ENCODE results near the gene FNTB.

FNTB gene

DNA sequence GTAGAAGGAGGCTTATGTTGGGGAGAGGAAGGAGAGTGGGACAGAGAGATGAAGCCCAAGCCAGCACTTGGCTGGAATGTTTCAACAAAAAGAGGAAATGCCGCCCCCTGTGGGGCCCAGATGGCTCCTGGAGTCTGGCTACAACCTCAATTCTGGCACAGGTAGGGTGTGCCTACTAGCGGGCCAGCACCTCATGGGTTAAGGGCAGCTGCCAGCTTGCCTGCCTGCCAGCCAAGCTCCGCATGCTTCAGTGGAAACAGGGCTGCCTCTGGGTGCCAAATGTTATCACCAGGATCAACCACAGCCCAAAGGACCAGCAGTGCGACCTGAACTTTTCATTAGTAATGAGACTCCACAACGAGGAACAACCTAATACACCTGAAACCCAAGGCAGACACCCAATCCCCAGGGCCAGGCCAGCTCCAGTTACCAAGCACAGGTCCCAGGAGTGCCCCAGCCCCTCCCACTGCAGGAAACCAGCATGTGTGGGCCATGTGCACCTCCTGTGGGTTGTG lies 25.9 kb upstream of the FNTB start:
- no peak overlapping the region for H3K27ac Mint-ChIP-seq
- no peak for DNase-seq (ENCODE audit: low spot score)
- H3K9me3 Mint-ChIP-seq = no peaks in the 10 kb centered on the region
- no peaks in the 10 kb centered on the region for H3K4me1 Mint-ChIP-seq (ENCODE audit: low read depth)
- no peaks in the 10 kb centered on the region for H3K27me3 Mint-ChIP-seq (ENCODE audit: low read depth)
- no peaks in the 10 kb centered on the region for H3K36me3 Mint-ChIP-seq (ENCODE audit: low read depth)
- H3K4me3 Mint-ChIP-seq = no peak overlapping the region

DNA sequence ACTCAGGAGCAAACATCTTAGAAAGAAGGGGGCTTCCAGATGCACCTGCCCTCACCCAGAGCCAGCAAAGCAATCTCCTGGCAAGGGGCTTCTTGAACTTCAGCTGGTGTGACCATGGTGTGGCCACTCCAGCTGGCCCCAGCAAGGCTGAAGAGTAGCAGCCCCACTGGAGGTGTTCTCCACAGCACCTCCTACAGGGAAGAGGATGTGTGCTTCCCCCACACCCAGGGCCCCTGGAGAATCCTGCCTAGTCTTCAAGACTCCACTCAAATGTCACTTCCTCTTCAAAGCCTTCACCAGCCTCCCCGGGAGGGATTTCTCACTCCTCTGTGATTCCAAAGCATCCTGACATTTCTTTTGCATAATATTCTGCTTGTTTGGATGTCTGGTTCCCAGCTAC lies 23.1 kb upstream of the FNTB start:
- H3K27me3 Mint-ChIP-seq (ENCODE audit: low read depth) = no peaks in the 10 kb centered on the region
- no peaks in the 10 kb centered on the region for H3K9me3 Mint-ChIP-seq
- H3K27ac Mint-ChIP-seq = no peak overlapping the region
- DNase-seq (ENCODE audit: low spot score) = no peak
- H3K4me1 Mint-ChIP-seq (ENCODE audit: low read depth) = peaks cover 2% of the 10 kb centered on the region
- no peak overlapping the region for H3K4me3 Mint-ChIP-seq
- H3K36me3 Mint-ChIP-seq (ENCODE audit: low read depth) = no peaks in the 10 kb centered on the region

DNA sequence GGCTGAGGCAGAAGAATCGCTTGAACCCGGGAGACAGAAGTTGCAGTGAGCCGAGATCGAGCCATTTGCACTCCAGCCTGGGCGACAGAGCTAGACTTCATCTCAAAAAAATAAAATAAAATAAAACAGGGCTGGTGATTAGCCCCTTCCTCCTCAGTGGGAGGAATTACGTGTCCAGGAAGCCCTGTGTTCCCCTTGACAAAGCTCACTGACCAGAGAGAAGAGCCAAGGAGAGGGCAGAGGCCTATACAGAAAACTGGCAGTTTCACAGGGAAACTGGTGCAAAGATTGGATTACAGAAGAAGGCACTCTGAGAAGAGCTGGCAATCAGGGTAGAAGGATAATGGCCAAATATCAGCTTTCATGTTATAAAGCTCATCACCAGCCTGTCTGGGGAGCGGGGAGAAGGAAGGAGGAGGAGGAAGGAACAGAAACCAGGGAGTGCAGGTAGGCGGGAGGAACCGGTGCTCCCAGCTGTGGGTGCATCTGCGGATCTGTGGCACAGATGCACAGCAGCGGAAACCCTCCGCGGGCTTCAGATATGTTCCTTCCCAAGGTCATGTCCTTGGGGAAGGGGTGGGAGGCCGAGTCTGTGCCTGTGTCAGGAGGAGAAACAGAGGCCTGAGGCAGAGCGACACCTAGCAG lies 21.2 kb upstream of the FNTB start:
- Mint-ChIP-seq H3K27ac (no peak overlapping the region), H3K4me1 (ENCODE audit: low read depth) (peaks cover 2% of the 10 kb centered on the region), H3K9me3 (no peaks in the 10 kb centered on the region), H3K27me3 (ENCODE audit: low read depth) (peaks cover 5% of the 10 kb centered on the region), H3K36me3 (ENCODE audit: low read depth) (no peaks in the 10 kb centered on the region), H3K4me3 (no peak overlapping the region)
- DNase-seq (ENCODE audit: low spot score) = no peak

DNA sequence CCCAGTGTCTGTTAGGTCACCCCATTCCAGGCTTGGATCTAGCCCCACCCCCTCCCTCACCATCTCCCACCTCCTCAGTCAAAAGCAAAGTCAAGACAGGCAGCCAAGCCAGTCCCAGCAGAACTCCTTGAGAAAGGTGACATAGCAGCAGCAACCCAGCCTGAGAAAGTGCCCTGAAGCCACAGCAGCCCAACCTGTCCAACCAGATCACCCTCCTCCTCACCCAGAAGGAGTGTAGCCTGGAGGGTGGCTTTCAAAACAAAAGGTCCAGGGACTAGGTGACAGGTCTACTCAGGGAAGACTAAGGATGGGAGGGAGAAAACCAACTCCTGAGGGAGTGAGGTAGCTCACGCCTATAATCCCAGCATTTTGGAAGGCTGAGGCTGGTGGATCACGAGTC lies 19.7 kb upstream of the FNTB start:
- Mint-ChIP-seq H3K9me3 (no peaks in the 10 kb centered on the region), H3K4me3 (no peak overlapping the region), H3K27me3 (ENCODE audit: low read depth) (peaks cover 16% of the 10 kb centered on the region), H3K4me1 (ENCODE audit: low read depth) (peaks cover 2% of the 10 kb centered on the region), H3K27ac (no peak overlapping the region), H3K36me3 (ENCODE audit: low read depth) (no peaks in the 10 kb centered on the region)
- no peak for DNase-seq (ENCODE audit: low spot score)

DNA sequence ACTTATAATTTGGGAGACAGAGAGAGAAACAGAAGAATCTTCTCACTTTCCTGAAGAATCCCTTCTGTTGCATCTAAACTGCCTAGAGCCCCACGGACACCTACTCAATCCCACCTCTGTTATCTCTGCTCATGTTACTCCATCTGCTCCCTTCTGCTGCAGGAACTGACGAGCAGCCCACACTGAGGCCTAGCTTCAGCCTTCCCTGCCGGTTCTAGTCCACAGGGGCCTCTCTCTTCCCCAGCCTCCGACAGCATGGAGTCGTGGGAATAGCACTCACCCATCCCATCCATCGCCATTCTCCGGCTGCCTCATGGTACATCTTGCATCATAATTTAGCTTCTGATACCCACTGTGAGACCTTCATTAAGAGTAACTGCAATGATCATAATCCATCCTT lies 18.5 kb upstream of the FNTB start:
- Mint-ChIP-seq H3K36me3 (ENCODE audit: low read depth) (no peaks in the 10 kb centered on the region), H3K9me3 (no peaks in the 10 kb centered on the region), H3K4me3 (no peak overlapping the region)

DNA sequence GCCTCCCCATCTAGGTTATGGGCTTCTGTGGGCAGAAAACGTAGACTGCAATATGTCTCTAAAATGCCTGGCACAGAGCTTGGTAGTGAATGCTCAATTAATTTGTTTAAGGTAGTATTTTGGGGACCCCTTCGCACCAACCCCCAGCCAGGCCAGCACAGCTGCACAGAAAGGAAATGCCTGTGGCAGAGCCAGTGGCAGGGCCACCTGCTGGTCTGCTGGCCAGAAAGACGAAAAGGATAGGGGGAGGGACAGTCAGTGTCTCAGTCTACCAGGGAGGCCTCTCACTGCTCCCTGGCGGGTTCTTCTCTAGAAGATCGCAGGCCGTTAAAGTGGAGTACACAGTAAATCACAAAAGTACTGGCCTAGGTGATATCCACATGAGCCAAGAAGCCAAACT lies 18.0 kb upstream of the FNTB start:
- Mint-ChIP-seq H3K36me3 (ENCODE audit: low read depth) (no peaks in the 10 kb centered on the region), H3K4me3 (no peak overlapping the region), H3K4me1 (ENCODE audit: low read depth) (peaks cover 2% of the 10 kb centered on the region), H3K9me3 (no peaks in the 10 kb centered on the region), H3K27ac (no peak overlapping the region), H3K27me3 (ENCODE audit: low read depth) (peaks cover 20% of the 10 kb centered on the region)
- no peak for DNase-seq (ENCODE audit: low spot score)

More for the DNA sequence above, 18.5 kb upstream of the FNTB start:
- no peak for DNase-seq (ENCODE audit: low spot score)
- H3K27ac Mint-ChIP-seq = no peak overlapping the region
- peaks cover 2% of the 10 kb centered on the region for H3K4me1 Mint-ChIP-seq (ENCODE audit: low read depth)
- H3K27me3 Mint-ChIP-seq (ENCODE audit: low read depth) = peaks cover 20% of the 10 kb centered on the region

DNA sequence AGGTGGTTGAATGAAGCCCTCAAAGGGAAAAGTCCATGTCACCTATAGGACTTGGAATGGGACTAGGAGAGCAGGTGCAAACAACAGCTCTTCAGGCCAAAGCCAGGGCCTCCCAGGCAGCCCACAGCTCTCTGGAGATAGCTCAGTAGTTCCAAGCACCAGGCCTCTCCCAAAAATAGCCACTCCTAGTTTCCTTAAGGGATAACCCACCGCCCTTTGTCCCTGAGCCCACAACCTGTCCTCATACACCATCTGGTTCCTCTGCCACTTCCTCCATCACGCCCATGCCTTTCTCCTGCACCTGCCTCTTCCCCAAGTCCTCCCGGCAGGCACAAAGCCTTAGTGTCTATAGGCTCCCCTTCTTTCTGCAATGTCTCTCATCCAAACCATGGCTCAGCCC lies 16.7 kb upstream of the FNTB start:
- Mint-ChIP-seq H3K36me3 (ENCODE audit: low read depth) (no peaks in the 10 kb centered on the region), H3K9me3 (no peaks in the 10 kb centered on the region), H3K27me3 (ENCODE audit: low read depth) (peaks cover 22% of the 10 kb centered on the region), H3K4me3 (no peak overlapping the region), H3K27ac (no peak overlapping the region), H3K4me1 (ENCODE audit: low read depth) (peaks cover 2% of the 10 kb centered on the region)
- DNase-seq (ENCODE audit: low spot score) = no peak

DNA sequence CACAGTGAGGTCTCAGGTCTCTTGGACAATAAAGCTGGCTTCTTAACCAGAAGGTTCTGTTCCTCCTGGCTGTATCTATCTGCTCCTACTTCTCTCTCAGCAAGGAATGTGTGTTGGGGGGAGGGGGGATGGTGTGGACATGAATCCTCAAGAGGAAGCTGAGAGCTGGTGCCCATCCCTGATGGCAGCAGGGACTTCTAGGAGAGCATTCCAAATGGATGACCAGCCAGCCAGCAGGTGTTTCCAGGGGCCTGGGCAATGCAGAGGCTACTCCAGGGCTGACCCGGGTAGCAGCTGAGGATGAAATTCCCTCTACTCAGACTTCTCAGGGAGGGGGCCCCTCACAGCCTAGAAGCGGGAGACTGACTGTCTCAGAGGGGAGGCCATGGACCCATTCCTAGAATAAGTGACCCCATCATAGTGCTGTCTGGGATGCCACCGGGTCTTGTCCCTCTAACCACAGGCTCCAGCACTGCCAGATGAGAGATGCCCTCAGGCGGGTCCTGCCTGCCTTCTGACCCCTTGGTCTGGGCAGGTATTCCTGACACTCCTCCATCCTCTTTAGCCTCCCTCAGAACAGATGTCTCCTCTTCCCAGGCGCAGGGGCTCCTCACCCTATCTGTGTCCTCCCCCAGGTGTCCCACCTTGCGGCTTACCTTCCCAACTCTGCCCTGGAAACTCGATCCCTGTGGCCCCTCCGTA lies 15.8 kb upstream of the FNTB start:
- Mint-ChIP-seq H3K9me3 (no peaks in the 10 kb centered on the region), H3K4me3 (peak overlapping the region; percentile 66), H3K27ac (no peak overlapping the region), H3K36me3 (ENCODE audit: low read depth) (no peaks in the 10 kb centered on the region), H3K4me1 (ENCODE audit: low read depth) (peaks cover 2% of the 10 kb centered on the region), H3K27me3 (ENCODE audit: low read depth) (peaks cover 22% of the 10 kb centered on the region)
- DNase-seq (ENCODE audit: low spot score) = no peak

DNA sequence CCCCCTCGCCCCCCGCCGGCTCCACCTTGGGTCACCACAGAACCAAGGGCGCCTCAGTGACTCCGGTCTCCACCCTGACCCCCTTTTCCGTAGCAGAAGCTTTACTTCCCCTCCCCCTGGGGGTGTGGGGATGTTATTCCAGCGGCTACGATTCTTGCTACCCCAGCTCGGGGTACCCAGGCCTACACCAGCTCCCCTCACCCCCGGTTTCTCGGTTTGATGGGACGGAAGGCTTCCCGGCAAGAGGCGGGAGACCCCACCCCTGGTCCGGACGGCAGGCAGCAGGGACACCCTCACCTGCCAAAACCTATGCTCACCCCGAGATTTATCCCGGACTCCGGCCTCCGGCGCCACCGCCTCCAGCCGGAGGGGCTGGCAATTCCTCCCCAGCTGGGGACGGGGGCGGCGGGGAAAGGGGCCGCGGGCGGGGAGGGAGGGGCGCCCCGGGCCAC lies 15.2 kb upstream of the FNTB start:
- H3K27ac Mint-ChIP-seq = no peak overlapping the region
- peak overlapping the region; percentile 66 for H3K4me3 Mint-ChIP-seq
- no peaks in the 10 kb centered on the region for H3K36me3 Mint-ChIP-seq (ENCODE audit: low read depth)
- H3K27me3 Mint-ChIP-seq (ENCODE audit: low read depth) = peaks cover 24% of the 10 kb centered on the region
- DNase-seq (ENCODE audit: low spot score) = no peak
- H3K4me1 Mint-ChIP-seq (ENCODE audit: low read depth) = peaks cover 2% of the 10 kb centered on the region
- no peaks in the 10 kb centered on the region for H3K9me3 Mint-ChIP-seq

DNA sequence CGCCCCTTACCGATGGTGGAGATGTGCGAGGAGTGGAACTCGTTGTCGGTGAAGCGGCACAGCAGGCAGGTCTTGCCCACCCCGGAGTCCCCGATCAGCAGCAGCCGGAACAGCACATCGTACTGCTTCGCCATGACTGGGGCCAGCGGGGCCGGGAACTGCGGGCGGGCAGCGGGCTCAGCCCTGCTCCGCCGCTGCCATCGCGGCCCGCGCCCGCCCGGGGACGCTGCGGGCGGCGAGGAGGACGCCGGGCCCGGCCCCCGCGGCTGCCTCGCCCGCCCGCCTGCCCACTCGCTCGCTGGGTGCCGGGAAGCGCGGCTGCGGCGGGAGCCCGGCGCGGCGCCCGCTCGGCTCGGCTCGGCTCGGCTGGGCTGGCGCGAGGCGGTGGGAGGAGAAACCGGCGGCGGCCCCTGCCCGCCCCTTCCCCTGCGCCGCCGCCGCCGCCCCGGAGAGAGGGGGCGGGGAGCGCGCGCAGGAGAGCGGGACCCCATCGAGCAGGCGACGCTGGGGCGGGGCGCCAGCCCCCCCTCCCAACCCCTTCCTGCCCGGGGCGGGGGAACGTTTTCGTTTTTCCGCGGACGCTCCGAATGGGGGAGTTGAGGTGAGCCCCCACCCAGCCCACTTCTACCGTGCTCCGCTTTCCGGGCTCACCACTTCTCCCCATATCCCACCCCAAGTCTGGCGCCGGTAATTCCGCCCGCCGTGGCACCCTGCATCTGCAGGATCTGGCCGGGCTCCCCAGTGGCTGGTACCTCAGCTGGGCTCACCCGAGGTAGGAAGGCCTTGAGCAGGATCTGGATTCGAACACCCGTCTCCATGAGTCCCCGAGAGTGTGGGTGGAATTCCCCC lies 14.5 kb upstream of the FNTB start, which contains the start of gene RAB15:
Gene RAB15, minus strand, starts transcription at position 394 of the 849 bp plus-strand sequence. Its CDS starts 260 bp downstream, at position 134.
- peak; percentile 35 for DNase-seq (ENCODE audit: low spot score)

DNA sequence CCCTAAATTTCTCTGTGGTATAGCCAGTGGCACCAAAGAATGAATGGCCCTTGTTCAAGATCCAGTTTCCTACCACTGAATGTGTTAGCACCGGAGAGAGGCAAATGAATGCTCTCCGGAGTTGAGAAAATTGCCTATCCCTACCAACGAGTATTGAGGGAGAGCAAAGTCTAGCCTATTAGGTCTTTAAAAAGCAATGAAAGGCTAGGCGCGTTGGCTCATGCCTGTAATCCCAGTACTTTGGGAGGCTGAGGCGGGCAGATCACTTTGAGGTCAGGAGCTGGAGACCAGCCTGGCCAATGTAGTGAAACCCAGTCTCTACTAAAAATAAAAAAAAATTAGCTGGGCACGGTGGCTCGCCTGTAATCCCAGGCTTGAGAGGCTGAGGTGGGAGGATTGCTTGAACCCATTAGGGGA lies 13.7 kb upstream of the FNTB start:
- H3K27me3 Mint-ChIP-seq (ENCODE audit: low read depth) = peaks cover 29% of the 10 kb centered on the region
- no peak overlapping the region for H3K27ac Mint-ChIP-seq
- H3K36me3 Mint-ChIP-seq (ENCODE audit: low read depth) = no peaks in the 10 kb centered on the region
- no peaks in the 10 kb centered on the region for H3K4me1 Mint-ChIP-seq (ENCODE audit: low read depth)
- peak overlapping the region; percentile 84 for H3K4me3 Mint-ChIP-seq
- no peaks in the 10 kb centered on the region for H3K9me3 Mint-ChIP-seq
- no peak for DNase-seq (ENCODE audit: low spot score)

More for the DNA sequence above, 14.5 kb upstream of the FNTB start, which contains the start of gene RAB15:
- peak within 1 kb of the TSS; percentile 84 for H3K4me3 Mint-ChIP-seq
- peaks cover 28% of the 10 kb centered on the region for H3K27me3 Mint-ChIP-seq (ENCODE audit: low read depth)
- H3K36me3 Mint-ChIP-seq (ENCODE audit: low read depth) = no peaks in the 10 kb centered on the region
- no peaks in the 10 kb centered on the region for H3K4me1 Mint-ChIP-seq (ENCODE audit: low read depth)
- H3K9me3 Mint-ChIP-seq = no peaks in the 10 kb centered on the region
- H3K27ac Mint-ChIP-seq = no peak within 1 kb of the TSS

DNA sequence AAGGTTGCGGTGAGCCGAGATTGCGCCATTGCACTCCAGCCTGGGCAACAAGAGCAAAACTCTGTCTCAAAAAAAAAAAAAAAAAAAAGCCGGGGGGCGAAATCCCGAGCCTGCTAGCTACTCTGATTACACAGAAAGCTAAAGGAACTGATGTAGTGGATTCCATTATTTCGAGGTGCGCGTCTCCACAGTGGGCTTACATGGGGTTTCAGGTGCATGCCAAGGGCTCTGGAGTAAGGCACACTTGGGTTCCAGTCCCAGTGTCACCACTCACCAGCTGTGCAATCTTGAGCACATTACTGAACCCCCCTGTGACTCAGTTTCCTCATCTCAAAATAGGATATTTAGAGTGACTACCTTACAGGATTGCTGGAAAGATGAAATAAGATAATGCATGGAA lies 12.9 kb upstream of the FNTB start:
- H3K27me3 Mint-ChIP-seq (ENCODE audit: low read depth) = peaks cover 33% of the 10 kb centered on the region
- no peak overlapping the region for H3K4me3 Mint-ChIP-seq
- DNase-seq (ENCODE audit: low spot score) = no peak
- no peaks in the 10 kb centered on the region for H3K9me3 Mint-ChIP-seq
- H3K4me1 Mint-ChIP-seq (ENCODE audit: low read depth) = no peaks in the 10 kb centered on the region
- H3K27ac Mint-ChIP-seq = no peak overlapping the region
- no peaks in the 10 kb centered on the region for H3K36me3 Mint-ChIP-seq (ENCODE audit: low read depth)

DNA sequence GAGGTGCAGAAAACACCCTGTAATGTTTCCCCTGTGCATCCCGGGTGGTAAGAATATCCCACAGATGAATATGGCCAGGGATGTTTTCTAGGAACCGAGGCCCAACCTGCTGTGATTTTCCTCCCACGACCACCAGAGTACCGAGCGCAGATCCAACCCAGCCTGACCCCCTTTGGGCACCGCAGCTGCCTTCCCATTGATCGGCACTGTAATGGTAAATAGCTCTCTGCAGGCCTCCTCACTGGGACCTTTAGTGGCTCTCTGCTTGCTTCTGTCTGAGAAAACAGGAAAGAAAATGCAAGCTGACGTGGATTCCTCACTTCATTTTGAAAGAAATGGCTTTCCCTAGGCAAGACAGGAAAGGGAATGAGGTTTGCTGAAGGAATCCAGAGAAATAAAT lies 12.1 kb upstream of the FNTB start:
- H3K9me3 Mint-ChIP-seq = no peaks in the 10 kb centered on the region
- H3K4me3 Mint-ChIP-seq = no peak overlapping the region
- no peak overlapping the region for H3K27ac Mint-ChIP-seq
- peaks cover 33% of the 10 kb centered on the region for H3K27me3 Mint-ChIP-seq (ENCODE audit: low read depth)
- H3K36me3 Mint-ChIP-seq (ENCODE audit: low read depth) = no peaks in the 10 kb centered on the region
- no peaks in the 10 kb centered on the region for H3K4me1 Mint-ChIP-seq (ENCODE audit: low read depth)
- DNase-seq (ENCODE audit: low spot score) = no peak

Measured in T-helper 2 cell treated with Interferon-gamma antibody and Interleukin-4, amounts not matched to agents 5 μg/mL and 100 μg/mL, for 36 hours (primary cell).